Measurements from ENCODE around the gene ADAMTS1.

DNA sequence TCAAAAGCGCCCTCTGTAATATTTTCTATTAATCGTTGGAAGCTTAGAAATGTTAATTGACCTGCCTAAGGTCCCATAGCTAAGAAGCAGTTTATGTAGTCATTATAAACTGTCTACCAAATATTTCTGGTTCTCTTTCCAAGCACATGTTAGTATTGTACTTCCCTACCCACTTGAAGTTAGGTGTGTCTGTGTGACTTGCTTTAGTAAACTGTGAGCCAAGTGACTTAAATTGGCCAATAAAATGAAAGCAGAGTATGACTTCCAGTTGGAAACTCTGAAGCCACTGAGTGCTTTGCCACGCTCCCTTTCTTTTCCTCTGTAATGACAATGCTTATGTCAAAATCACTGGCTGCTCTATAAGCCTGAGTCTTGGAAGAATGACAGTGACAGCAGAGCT, 20.6 kb upstream of the ADAMTS1 start:
- TF ChIP-seq POLR2AphosphoS5 (IDR thresholded peaks at IDR 0.05; ENCODE audit: insufficient read depth, low read depth, low read length): no peak
- TF ChIP-seq, protein P1, sequence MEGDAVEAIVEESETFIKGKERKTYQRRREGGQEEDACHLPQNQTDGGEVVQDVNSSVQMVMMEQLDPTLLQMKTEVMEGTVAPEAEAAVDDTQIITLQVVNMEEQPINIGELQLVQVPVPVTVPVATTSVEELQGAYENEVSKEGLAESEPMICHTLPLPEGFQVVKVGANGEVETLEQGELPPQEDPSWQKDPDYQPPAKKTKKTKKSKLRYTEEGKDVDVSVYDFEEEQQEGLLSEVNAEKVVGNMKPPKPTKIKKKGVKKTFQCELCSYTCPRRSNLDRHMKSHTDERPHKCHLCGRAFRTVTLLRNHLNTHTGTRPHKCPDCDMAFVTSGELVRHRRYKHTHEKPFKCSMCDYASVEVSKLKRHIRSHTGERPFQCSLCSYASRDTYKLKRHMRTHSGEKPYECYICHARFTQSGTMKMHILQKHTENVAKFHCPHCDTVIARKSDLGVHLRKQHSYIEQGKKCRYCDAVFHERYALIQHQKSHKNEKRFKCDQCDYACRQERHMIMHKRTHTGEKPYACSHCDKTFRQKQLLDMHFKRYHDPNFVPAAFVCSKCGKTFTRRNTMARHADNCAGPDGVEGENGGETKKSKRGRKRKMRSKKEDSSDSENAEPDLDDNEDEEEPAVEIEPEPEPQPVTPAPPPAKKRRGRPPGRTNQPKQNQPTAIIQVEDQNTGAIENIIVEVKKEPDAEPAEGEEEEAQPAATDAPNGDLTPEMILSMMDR (IDR thresholded peaks at IDR 0.05; ENCODE audit: extremely low read depth in 1 of 2, insufficient read depth in 1 of 2, low read depth in 1 of 2, low read length in 2 of 2): no peak
- TF ChIP-seq POLR2A (IDR thresholded peaks at IDR 0.05; ENCODE audit: low read depth, low read length): no peak
- TF ChIP-seq EZH2 (IDR thresholded peaks at IDR 0.05; ENCODE audit: borderline replicate concordance, low read depth, low read length, severe bottlenecking): no peak
- TF ChIP-seq, protein P2, sequence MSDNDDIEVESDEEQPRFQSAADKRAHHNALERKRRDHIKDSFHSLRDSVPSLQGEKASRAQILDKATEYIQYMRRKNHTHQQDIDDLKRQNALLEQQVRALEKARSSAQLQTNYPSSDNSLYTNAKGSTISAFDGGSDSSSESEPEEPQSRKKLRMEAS (IDR thresholded peaks at IDR 0.05; ENCODE audit: insufficient read depth, insufficient read length): no peak

Data from endothelial cell of umbilical vein (primary cell).